ENCODE measurements around the gene ELF2.

DNA sequence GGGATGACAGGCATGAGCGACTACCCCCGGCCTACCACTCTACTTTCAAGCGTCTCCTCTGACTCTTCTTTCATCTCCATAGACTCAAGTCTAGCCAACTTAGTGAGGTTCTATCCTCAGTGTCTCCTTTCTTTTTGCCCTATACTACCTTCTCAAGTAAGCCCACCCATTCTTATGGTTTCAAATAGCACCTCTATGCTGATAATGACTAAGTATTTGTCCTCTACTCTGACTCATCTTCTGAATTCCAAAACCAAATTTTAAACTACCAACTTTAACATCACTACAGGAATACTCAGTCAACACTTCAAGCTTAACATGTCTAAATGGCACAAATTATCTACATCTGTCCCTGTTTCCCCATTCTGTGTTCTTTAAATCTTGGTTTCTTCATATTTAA lies 47.8 kb downstream of the ELF2 start:
- TF ChIP-seq, protein P1, sequence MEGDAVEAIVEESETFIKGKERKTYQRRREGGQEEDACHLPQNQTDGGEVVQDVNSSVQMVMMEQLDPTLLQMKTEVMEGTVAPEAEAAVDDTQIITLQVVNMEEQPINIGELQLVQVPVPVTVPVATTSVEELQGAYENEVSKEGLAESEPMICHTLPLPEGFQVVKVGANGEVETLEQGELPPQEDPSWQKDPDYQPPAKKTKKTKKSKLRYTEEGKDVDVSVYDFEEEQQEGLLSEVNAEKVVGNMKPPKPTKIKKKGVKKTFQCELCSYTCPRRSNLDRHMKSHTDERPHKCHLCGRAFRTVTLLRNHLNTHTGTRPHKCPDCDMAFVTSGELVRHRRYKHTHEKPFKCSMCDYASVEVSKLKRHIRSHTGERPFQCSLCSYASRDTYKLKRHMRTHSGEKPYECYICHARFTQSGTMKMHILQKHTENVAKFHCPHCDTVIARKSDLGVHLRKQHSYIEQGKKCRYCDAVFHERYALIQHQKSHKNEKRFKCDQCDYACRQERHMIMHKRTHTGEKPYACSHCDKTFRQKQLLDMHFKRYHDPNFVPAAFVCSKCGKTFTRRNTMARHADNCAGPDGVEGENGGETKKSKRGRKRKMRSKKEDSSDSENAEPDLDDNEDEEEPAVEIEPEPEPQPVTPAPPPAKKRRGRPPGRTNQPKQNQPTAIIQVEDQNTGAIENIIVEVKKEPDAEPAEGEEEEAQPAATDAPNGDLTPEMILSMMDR (IDR thresholded peaks at IDR 0.05; ENCODE audit: low read depth, low read length), result no peak
- TF ChIP-seq MYC (IDR thresholded peaks at IDR 0.05; ENCODE audit: low read depth, low read length), result no peak
- TF ChIP-seq MAX (IDR thresholded peaks at IDR 0.05; ENCODE audit: low read depth, low read length), result no peak
- TF ChIP-seq POLR2A (IDR thresholded peaks at IDR 0.05; ENCODE audit: extremely low read depth, insufficient read length), result no peak
